ENCODE data around the gene PCDHGB7. TPM values are rescaled to one million over a fixed set of nuclear protein-coding genes. Genes with fewer than 3 reads are reported as not detected.
A peak's percentile ranks its signal among the peaks of the same experiment; 100 is the strongest.
"Not testable (repeated sequence)": the region's sequence is repeated elsewhere in the genome, so short reads cannot be mapped to it uniquely, and the experiment has no call there.

The PCDHGB7 gene
- total RNA-seq, 1 donor from 2014 or later, result 3.5 TPM

GRCh38 chr5:141393267-141393666, 24.2 kb upstream of the PCDHGB7 start:
- H3K9me3 Mint-ChIP-seq (ENCODE audit: low read depth), result peaks cover 38% of the 10 kb centered on the region
- H3K27ac Mint-ChIP-seq (ENCODE audit: unreplicated experiment), result no peak overlapping the region
- peaks cover 12% of the 10 kb centered on the region for H3K36me3 Mint-ChIP-seq (ENCODE audit: low read depth)
- H3K4me3 Mint-ChIP-seq (ENCODE audit: unreplicated experiment), result no peak overlapping the region
- TF ChIP-seq CTCF (IDR thresholded peaks at IDR 0.05), result no peak
- no peaks in the 10 kb centered on the region for H3K27me3 Mint-ChIP-seq (ENCODE audit: low read depth)
- H3K4me1 Mint-ChIP-seq (ENCODE audit: low read depth), result peaks cover 2% of the 10 kb centered on the region
- DNase-seq (ENCODE audit: low spot score), result no peak

GRCh38 chr5:141394401-141395187, 22.9 kb upstream of the PCDHGB7 start:
- H3K36me3 Mint-ChIP-seq (ENCODE audit: low read depth); H3K4me3 Mint-ChIP-seq (ENCODE audit: unreplicated experiment); DNase-seq (ENCODE audit: low spot score); H3K4me1 Mint-ChIP-seq (ENCODE audit: low read depth); H3K27ac Mint-ChIP-seq (ENCODE audit: unreplicated experiment); H3K27me3 Mint-ChIP-seq (ENCODE audit: low read depth): not testable (repeated sequence)
- H3K9me3 Mint-ChIP-seq (ENCODE audit: low read depth), result peaks cover 41% of the 10 kb centered on the region

GRCh38 chr5:141397756-141398551, 19.5 kb upstream of the PCDHGB7 start, which contains the start of gene PCDHGB5:
Gene PCDHGB5, plus strand, starts transcription at chr5:141397947. Its CDS starts 181 bp downstream, at chr5:141398128.
- peaks cover 12% of the 10 kb centered on the region for H3K36me3 Mint-ChIP-seq (ENCODE audit: low read depth)
- H3K9me3 Mint-ChIP-seq (ENCODE audit: low read depth), result peaks cover 28% of the 10 kb centered on the region
- H3K4me3 Mint-ChIP-seq (ENCODE audit: unreplicated experiment); DNase-seq (ENCODE audit: low spot score); H3K27ac Mint-ChIP-seq (ENCODE audit: unreplicated experiment); H3K4me1 Mint-ChIP-seq (ENCODE audit: low read depth); H3K27me3 Mint-ChIP-seq (ENCODE audit: low read depth): not testable (repeated sequence)

GRCh38 chr5:141398608-141399007, 18.9 kb upstream of the PCDHGB7 start:
- H3K9me3 Mint-ChIP-seq (ENCODE audit: low read depth), result peaks cover 29% of the 10 kb centered on the region
- no peaks in the 10 kb centered on the region for H3K4me1 Mint-ChIP-seq (ENCODE audit: low read depth)
- no peak overlapping the region for H3K4me3 Mint-ChIP-seq (ENCODE audit: unreplicated experiment)
- H3K27me3 Mint-ChIP-seq (ENCODE audit: low read depth), result no peaks in the 10 kb centered on the region
- no peak for TF ChIP-seq CTCF (IDR thresholded peaks at IDR 0.05)
- peaks cover 13% of the 10 kb centered on the region for H3K36me3 Mint-ChIP-seq (ENCODE audit: low read depth)
- no peak for DNase-seq (ENCODE audit: low spot score)
- no peak overlapping the region for H3K27ac Mint-ChIP-seq (ENCODE audit: unreplicated experiment)

- DNase-seq (ENCODE audit: low spot score), result peak; percentile 82
- peaks cover 15% of the 10 kb centered on the region for H3K36me3 Mint-ChIP-seq (ENCODE audit: low read depth)
- H3K27me3 Mint-ChIP-seq (ENCODE audit: low read depth), result no peaks in the 10 kb centered on the region
- peaks cover 30% of the 10 kb centered on the region for H3K9me3 Mint-ChIP-seq (ENCODE audit: low read depth)
- no peak for TF ChIP-seq CTCF (IDR thresholded peaks at IDR 0.05)
- no peaks in the 10 kb centered on the region for H3K4me1 Mint-ChIP-seq (ENCODE audit: low read depth)
- H3K4me3 Mint-ChIP-seq (ENCODE audit: unreplicated experiment), result no peak overlapping the region
- H3K27ac Mint-ChIP-seq (ENCODE audit: unreplicated experiment), result no peak overlapping the region
Measured at GRCh38 chr5:141399555-141400258, 17.8 kb upstream of the PCDHGB7 start.
